RWPE2 (cell line): ENCODE measurements around the gene CRYBA2.
A peak's percentile ranks its signal among the peaks of the same experiment; 100 is the strongest.

Experiments used
- ATAC-seq: fragments of 200-7000 bp; cut with Tn5 transposase; 3 replicates; pipeline ENCODE4 v1.9.1; 2021; ENCODE audit warnings: low read depth
- DNase-seq: peaks from one replicate; pipeline ENCODE4 v3.0.0-alpha.2; 2020; ENCODE audit warnings: low spot score
- H3K27ac ChIP-seq: fragments of 450-650 bp; 2 replicates; pipeline ENCODE4 v1.5.1; 2017; ENCODE audit warnings: mild to moderate bottlenecking; ENCODE audit not compliant: poor library complexity, severe bottlenecking
- H3K27me3 ChIP-seq: fragments of 250-450 bp; sonication (Bioruptor Pico); 2 replicates; pipeline ENCODE4 v1.5.1; 2021; ENCODE audit warnings: mild to moderate bottlenecking, moderate library complexity; ENCODE audit not compliant: insufficient read depth, poor library complexity, severe bottlenecking
- H3K36me3 ChIP-seq: fragments of 250-450 bp; sonication (Bioruptor Pico); 2 replicates; pipeline ENCODE4 v1.5.1; 2020; ENCODE audit warnings: low read depth, mild to moderate bottlenecking, moderate library complexity
- H3K4me1 ChIP-seq: fragments of 250-450 bp; sonication (Bioruptor Pico); 2 replicates; pipeline ENCODE4 v1.5.1; 2021; ENCODE audit warnings: mild to moderate bottlenecking, moderate library complexity; ENCODE audit not compliant: insufficient read depth, poor library complexity, severe bottlenecking
- H3K4me3 ChIP-seq: fragments of 250-450 bp; sonication (Bioruptor Pico); 2 replicates; pipeline ENCODE4 v1.5.1; 2021; ENCODE audit warnings: mild to moderate bottlenecking, moderate library complexity; ENCODE audit not compliant: severe bottlenecking
- H3K9me3 ChIP-seq: fragments of 250-450 bp; sonication (Bioruptor Pico); 2 replicates; pipeline ENCODE4 v1.5.1; 2021; ENCODE audit warnings: mild to moderate bottlenecking, moderate library complexity; ENCODE audit not compliant: severe bottlenecking
- CTCF ChIP-seq: fragments of 450-650 bp; IDR thresholded peaks from one replicate; pipeline ENCODE4 v1.5.1; 2017; ENCODE audit warnings: mild to moderate bottlenecking, moderate library complexity; ENCODE audit not compliant: poor library complexity, severe bottlenecking

CRYBA2 gene

GRCh38 chr2:219017201-219017931, 24.1 kb upstream of the CRYBA2 start:
- ATAC-seq (no peak), DNase-seq (peak; percentile 36)
- Histone ChIP-seq H3K4me3 (no peak overlapping the region), H3K27ac (no peak overlapping the region), H3K4me1 (no peaks in the 10 kb centered on the region), H3K36me3 (no peaks in the 10 kb centered on the region), H3K27me3 (no peaks in the 10 kb centered on the region), H3K9me3 (no peaks in the 10 kb centered on the region)
- no peak for TF ChIP-seq CTCF

DNA sequence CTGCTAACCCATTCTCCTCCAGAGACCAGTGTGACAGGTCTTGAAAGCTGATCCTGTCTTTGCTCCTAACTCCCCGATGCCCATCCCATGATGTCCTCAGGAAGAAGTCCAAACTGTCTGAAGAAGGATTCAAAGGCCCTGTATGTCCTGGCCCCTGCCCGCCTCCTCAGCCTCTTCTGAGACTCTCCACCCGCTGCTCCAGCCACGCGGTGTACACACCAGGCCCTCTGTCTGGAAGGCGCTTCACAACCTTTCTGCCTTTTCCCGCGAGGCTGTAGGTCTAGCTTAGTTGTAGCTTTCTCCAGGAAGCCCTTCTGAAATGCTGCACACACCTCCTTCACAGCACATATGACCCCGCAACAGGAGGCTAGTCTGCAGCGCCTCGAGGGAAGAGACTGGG, 23.5 kb upstream of the CRYBA2 start:
- no peaks in the 10 kb centered on the region for H3K4me1 ChIP-seq
- ATAC-seq (no peak), DNase-seq (peak; percentile 15)
- H3K9me3 ChIP-seq = no peaks in the 10 kb centered on the region
- H3K27me3 ChIP-seq = no peaks in the 10 kb centered on the region
- no peak for TF ChIP-seq CTCF
- no peak overlapping the region for H3K27ac ChIP-seq
- H3K36me3 ChIP-seq = no peaks in the 10 kb centered on the region
- no peak overlapping the region for H3K4me3 ChIP-seq

- Histone ChIP-seq H3K4me1 (no peaks in the 10 kb centered on the region), H3K36me3 (no peaks in the 10 kb centered on the region), H3K27me3 (no peaks in the 10 kb centered on the region), H3K4me3 (no peak overlapping the region), H3K9me3 (no peaks in the 10 kb centered on the region), H3K27ac (no peak overlapping the region)
- DNase-seq (no peak), ATAC-seq (no peak)
- no peak for TF ChIP-seq CTCF
These were observed 17.7 kb upstream of the CRYBA2 start for GRCh38 chr2:219010873-219011272.

DNA sequence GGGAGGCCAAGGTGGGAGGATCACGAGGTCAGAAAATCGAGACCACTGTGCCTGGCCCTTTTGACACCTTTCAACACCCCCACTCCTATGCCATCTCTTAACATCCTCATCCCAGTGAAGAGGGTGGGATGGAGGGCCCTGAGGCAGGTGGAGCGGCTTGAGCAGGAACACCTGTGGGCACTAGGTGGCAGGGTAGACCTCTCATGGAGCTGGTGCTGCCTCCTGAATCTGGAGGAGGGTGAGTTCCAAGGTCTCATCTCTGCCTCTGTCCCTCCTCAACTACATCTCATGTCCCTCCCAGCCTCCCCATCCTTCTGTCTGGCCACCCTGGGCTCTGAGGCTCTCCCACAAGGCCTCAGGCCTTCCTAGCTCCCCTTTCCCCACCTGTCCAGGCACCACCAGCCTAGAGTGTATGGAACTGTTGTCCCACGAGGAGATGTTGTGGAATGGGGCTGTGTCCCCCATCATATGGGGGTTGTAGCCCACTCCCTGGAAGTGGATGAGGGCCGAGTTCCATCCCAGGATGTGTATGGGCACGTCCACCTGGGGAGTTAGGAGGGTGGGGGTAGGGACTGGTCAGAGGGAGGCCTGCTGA, 17.0 kb upstream of the CRYBA2 start:
- Histone ChIP-seq H3K27ac (no peak overlapping the region), H3K36me3 (no peaks in the 10 kb centered on the region), H3K27me3 (no peaks in the 10 kb centered on the region), H3K9me3 (no peaks in the 10 kb centered on the region), H3K4me1 (no peaks in the 10 kb centered on the region), H3K4me3 (no peak overlapping the region)
- peak; percentile 49 for TF ChIP-seq CTCF
- DNase-seq = no peak
- ATAC-seq = peak; percentile 83

DNA sequence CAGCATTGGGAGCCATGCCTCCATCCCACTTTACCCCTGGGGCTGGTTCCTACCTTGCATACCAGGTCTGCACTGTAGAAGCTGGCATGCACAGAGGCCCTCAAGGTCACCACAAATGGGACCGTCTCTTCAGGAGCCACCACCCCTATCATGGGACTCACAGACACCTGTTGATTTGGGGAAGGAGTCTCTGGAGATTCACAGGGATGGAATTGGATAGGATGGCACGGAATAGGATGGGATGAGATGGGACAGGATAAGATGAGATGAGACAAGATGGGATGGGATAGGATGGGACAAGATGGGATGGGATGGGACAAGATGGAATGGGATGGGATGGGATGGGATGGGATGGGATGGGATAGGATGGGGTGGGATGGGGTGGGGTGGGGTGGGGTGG, 16.1 kb upstream of the CRYBA2 start:
- Histone ChIP-seq H3K9me3 (no peaks in the 10 kb centered on the region), H3K4me3 (no peak overlapping the region), H3K4me1 (no peaks in the 10 kb centered on the region), H3K27me3 (peaks cover 4% of the 10 kb centered on the region), H3K27ac (no peak overlapping the region), H3K36me3 (no peaks in the 10 kb centered on the region)
- DNase-seq (no peak), ATAC-seq (no peak)
- TF ChIP-seq CTCF = no peak
